HG03280 (cell line): ENCODE measurements around the gene RMND5B.

Experiments used
- ATAC-seq: cut with Tn5 transposase; IDR thresholded peaks from one replicate; pipeline ENCODE4 v1.9.1; 2021; ENCODE audit warnings: mild to moderate bottlenecking, moderate library complexity; ENCODE audit not compliant: unreplicated experiment

The RMND5B gene

GRCh38 chr5:178199581-178200434 is 69.0 kb downstream of the RMND5B start:
- no peak for ATAC-seq
